K562 (cell line): Measurements from ENCODE around the gene POU4F1. TPM values are rescaled to one million over a fixed set of nuclear protein-coding genes. Genes with fewer than 3 reads are reported as not detected.

Experiments used
- ATAC-seq: fragments of 200-7000 bp; cut with Tn5 transposase; 3 replicates; pipeline ENCODE4 v1.9.1; 2020; ENCODE audit warnings: moderate library complexity
- BruUV-seq: library from RNA; stranded (reverse); fragments of 400-500 nt; replicated peaks from 2 replicates; lab custom pipeline; 2021; lab: Mats Ljungman, UMichigan
- CTCF ChIA-PET: fragments of 300-600 bp; formaldehyde crosslinking; extraction: SDS; loops from one replicate; lab custom pipeline; 2021; ENCODE audit warnings: low intra/inter-chr PET ratio; lab: Yijun Ruan, JAX
- POLR2A ChIA-PET: fragments of 300-600, 350-650 bp; sonication (Branson Sonifier 250); formaldehyde crosslinking; extraction: SDS; loops from one replicate; lab custom pipeline; 2021; ENCODE audit warnings: antibody characterized with exemption, inconsistent platforms; lab: Yijun Ruan, JAX
- DNase-seq, 4 experiments: peaks; one replicate each; pipeline versions ENCODE4 v3.0.0 to v3.0.0-alpha.2; 2011 to 2018; ENCODE audit warnings: low spot score in 3 of 4, mixed read lengths in 3 of 4; ENCODE audit errors: extremely low read depth in 1 of 4
- FAIRE-seq: peaks from 2 replicates; lab custom pipeline; 2011; peaks lifted over from hg19 to GRCh38; lab: Jason Lieb, UNC
- H2AFZ ChIP-seq: 2 replicates; pipeline ENCODE4 v1.6.0; 2011; ENCODE audit warnings: low read depth, low read length, control low read depth, inconsistent platforms
- H3K27ac ChIP-seq: fragments of 200-600 bp; 3 replicates; pipeline ENCODE4 v1.8.0; 2011; ENCODE audit warnings: low read depth, mild to moderate bottlenecking, control low read depth, inconsistent platforms, low read length, moderate library complexity, mixed read lengths; ENCODE audit errors: extremely low read depth
- H3K27me3 ChIP-seq, 2 experiments: fragments of 300-600 bp in 1 of 2; 2 replicates in 1 of 2; 3 replicates in 1 of 2; pipeline versions ENCODE4 v1.6.0 to v1.8.0; 2011; ENCODE audit warnings: inconsistent platforms in 2 of 2, low read length in 2 of 2, mild to moderate bottlenecking in 1 of 2, mixed read lengths in 1 of 2, moderate library complexity in 1 of 2; ENCODE audit not compliant: control insufficient read depth in 2 of 2, insufficient read depth in 2 of 2
- H3K36me3 ChIP-seq: fragments of 300-600 bp; 3 replicates; pipeline ENCODE4 v1.8.0; 2011; ENCODE audit warnings: mild to moderate bottlenecking, low read length, inconsistent platforms; ENCODE audit not compliant: control insufficient read depth, insufficient read depth
- H3K4me1 ChIP-seq, 2 experiments: fragments of 200-600 bp in 1 of 2; replicated peaks in 1 of 2; 2 replicates in 1 of 2; 3 replicates in 1 of 2; pipeline versions ENCODE4 v1.5.1 to v1.8.0; 2011; ENCODE audit warnings: inconsistent platforms in 2 of 2, low read length in 2 of 2, mild to moderate bottlenecking in 1 of 2, mixed read lengths in 1 of 2, moderate library complexity in 1 of 2; ENCODE audit not compliant: control insufficient read depth in 2 of 2, insufficient read depth in 2 of 2
- H3K4me2 ChIP-seq: 2 replicates; pipeline ENCODE4 v1.6.1; 2011; ENCODE audit warnings: low read length, control low read depth, inconsistent platforms, mixed read lengths; ENCODE audit not compliant: insufficient read depth
- H3K4me3 ChIP-seq: fragments of 200-600 bp; sonication (generic), shearing (Covaris generic); 2 replicates; pipeline ENCODE4 v1.5.1; 2016; ENCODE audit warnings: control low read depth, inconsistent platforms
- H3K79me2 ChIP-seq: fragments of 200-600 bp; 3 replicates; pipeline ENCODE4 v1.8.0; 2011; ENCODE audit warnings: low read length, inconsistent platforms; ENCODE audit not compliant: control insufficient read depth, insufficient read depth
- H3K9ac ChIP-seq, 2 experiments: 2 replicates each; pipeline versions ENCODE4 v1.6.0 to v1.6.1; 2011; ENCODE audit warnings: low read depth in 2 of 2, low read length in 2 of 2, control low read depth in 1 of 2, inconsistent platforms in 1 of 2, mild to moderate bottlenecking in 1 of 2, mixed read lengths in 1 of 2; ENCODE audit not compliant: insufficient read depth in 1 of 2
- H3K9me1 ChIP-seq: one replicate; pipeline ENCODE4 v1.6.0; 2011; ENCODE audit warnings: inconsistent platforms, mild to moderate bottlenecking, low read length, moderate library complexity; ENCODE audit not compliant: control insufficient read depth, insufficient read depth
- H3K9me3 ChIP-seq: replicated peaks from 2 replicates; pipeline ENCODE4 v1.5.1; 2011; ENCODE audit warnings: low read depth, low read length, inconsistent platforms; ENCODE audit not compliant: control insufficient read depth, insufficient read depth
- H4K20me1 ChIP-seq: replicated peaks from 2 replicates; pipeline ENCODE4 v1.6.1; 2011; ENCODE audit warnings: low read length, inconsistent platforms, mixed read lengths; ENCODE audit not compliant: control insufficient read depth, insufficient read depth
- DNMT1 ChIP-seq: fragments of 450-650 bp; IDR thresholded peaks from 2 replicates; pipeline ENCODE4 v1.6.1; 2016; ENCODE audit warnings: antibody characterized with exemption, mild to moderate bottlenecking
- SAFB ChIP-seq: fragments of 200-400 bp; formaldehyde crosslinking; IDR thresholded peaks from 2 replicates; pipeline ENCODE4 v1.6.1; 2017; ENCODE audit warnings: low read depth, low read length, borderline replicate concordance
- ZNF263 ChIP-seq: sonication (generic); formaldehyde crosslinking; IDR thresholded peaks from 2 replicates; pipeline ENCODE4 v1.8.0; 2022; ENCODE audit warnings: mild to moderate bottlenecking, missing genetic modification reagents, borderline replicate concordance
- WGBS: fragments of 100-300 bp; shearing (Covaris generic); methylation state at CpG from one replicate; pipeline ENCODE4 v1.1.6; 2016; ENCODE audit warnings: low coverage, mixed read lengths; ENCODE audit not compliant: insufficient coverage; ENCODE audit errors: missing lambda C conversion rate; 5-methylcytosine and 5-hydroxymethylcytosine counted together
- in situ Hi-C: fragments of 300-500 bp; cut with MboI; formaldehyde crosslinking; loops from 4 replicates; pipeline ENCODE4 v1.15.0; 2018; ENCODE audit warnings: inconsistent platforms, mixed read lengths
- intact Hi-C: fragments of 100-400 bp; cut with micrococcal nuclease; formaldehyde crosslinking; loops from 2 replicates; pipeline ENCODE4 v1.14.2; 2022
- polyA plus RNA-seq, 8 experiments: library from polyadenylated mRNA; depleted of rRNA in 4 of 8; stranded (reverse) in 5 of 8; unstranded in 3 of 8; fragments of >200 nt; fragmentation: Nextera tagmentation in 2 of 8; fragmentation: Illumina TruSeq in 1 of 8; extraction: Ambion mirVana in 2 of 8; extraction: Trizol in 1 of 8; gene quantifications; 2 replicates each; pipeline versions ENCODE4 v1.2.1 to v1.2.3, GENCODE V29; 2011 to 2014; ENCODE audit warnings: inconsistent platforms in 1 of 8, missing spikeins in 1 of 8
- total RNA-seq, 7 experiments: library from RNA; depleted of rRNA in 6 of 7; stranded (reverse); fragments of >200 nt in 6 of 7; fragmentation: Illumina TruSeq in 2 of 7; extraction: Trizol in 2 of 7; gene quantifications; 2 replicates each; pipeline versions ENCODE4 v1.2.1 to v1.2.3, GENCODE V29; 2011 to 2021; ENCODE audit warnings: low replicate concordance in 1 of 7
- TF ChIP-seq, protein P1 (sequence below): sonication (generic); formaldehyde crosslinking; IDR thresholded peaks from 2 replicates; pipeline ENCODE4 v1.8.1; 2023; ENCODE audit warnings: mild to moderate bottlenecking, missing genetic modification reagents, moderate library complexity

The POU4F1 gene
- total and polyA plus RNA-seq, 9 of the 15 experiments (the other 6 are each of a cell fraction or from before 2014, with no cell fraction given) = 0.61 to 2.8 (median 1.5) TPM

DNA sequence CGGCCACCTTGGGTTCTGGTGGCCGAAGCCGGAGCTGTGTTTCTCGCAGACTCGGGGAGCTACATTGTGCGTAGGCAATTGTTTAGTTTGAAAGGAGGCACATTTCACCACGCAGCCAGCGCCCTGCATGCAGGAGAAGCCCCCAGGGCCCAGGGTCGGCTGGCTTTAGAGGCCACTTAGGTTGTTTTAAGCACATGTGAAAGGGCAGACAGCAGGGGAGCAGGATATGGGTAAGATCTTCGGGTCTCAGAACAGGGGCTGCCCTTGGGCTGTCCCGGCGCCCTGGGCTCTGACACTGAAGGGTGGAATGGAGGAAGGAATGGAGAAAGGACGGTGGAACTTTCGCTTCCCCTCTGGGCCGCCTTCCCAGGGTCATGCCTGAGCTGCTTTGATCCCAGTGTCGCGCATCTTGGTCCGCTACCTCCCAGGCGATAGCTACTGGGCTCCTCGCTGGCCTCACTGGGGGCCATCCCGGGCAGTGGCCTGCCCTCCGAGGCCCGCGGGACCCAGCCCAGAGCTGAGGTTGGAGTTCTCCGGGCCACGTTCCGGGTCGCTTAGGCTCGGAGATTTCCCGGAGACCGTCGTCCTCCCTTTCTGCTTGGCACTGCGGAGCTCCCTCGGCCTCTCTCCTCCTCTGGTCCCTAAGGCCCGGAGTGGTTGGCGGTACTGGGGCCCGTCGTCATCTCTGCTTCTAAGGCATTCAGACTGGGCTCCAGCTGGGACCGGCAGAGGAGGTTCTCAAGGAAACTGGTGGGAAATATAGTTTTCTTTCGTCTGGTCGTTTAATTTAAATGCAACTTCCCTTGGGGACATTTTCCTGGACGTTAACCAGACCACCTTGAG is 4.3 kb upstream of the POU4F1 start:
- H3K9me3 ChIP-seq = no peaks in the 10 kb centered on the region
- no peaks in the 10 kb centered on the region for H4K20me1 ChIP-seq
- no peak overlapping the region for H3K9ac ChIP-seq
- H3K27me3 ChIP-seq = no peaks in the 10 kb centered on the region
- ATAC-seq = no peak
- WGBS = 35% methylated on average over 9 of the region's 42 CpGs
- in situ Hi-C loops (no loop called here), intact Hi-C loops (no loop called here)
- H3K79me2 ChIP-seq = no peaks in the 10 kb centered on the region
- DNase-seq = no peak
- H3K4me1 ChIP-seq = peaks cover 7 to 14% of the 10 kb centered on the region in 2 experiments; a peak in 3 of 5 replicates
- TF ChIP-seq, protein P1, sequence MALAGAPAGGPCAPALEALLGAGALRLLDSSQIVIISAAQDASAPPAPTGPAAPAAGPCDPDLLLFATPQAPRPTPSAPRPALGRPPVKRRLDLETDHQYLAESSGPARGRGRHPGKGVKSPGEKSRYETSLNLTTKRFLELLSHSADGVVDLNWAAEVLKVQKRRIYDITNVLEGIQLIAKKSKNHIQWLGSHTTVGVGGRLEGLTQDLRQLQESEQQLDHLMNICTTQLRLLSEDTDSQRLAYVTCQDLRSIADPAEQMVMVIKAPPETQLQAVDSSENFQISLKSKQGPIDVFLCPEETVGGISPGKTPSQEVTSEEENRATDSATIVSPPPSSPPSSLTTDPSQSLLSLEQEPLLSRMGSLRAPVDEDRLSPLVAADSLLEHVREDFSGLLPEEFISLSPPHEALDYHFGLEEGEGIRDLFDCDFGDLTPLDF = no peak
- no peak for TF ChIP-seq ZNF263
- no peak for TF ChIP-seq DNMT1
- TF ChIP-seq SAFB = no peak
- no peak overlapping the region for H3K27ac ChIP-seq
- no peak overlapping the region for H3K4me3 ChIP-seq
- BruUV-seq = no TSS peak
- CTCF ChIA-PET = no interaction called here
- no peak overlapping the region for H2AFZ ChIP-seq
- FAIRE-seq = no peak
- no peak overlapping the region for H3K4me2 ChIP-seq
- H3K36me3 ChIP-seq = no peaks in the 10 kb centered on the region
- H3K9me1 ChIP-seq = no peaks in the 10 kb centered on the region
- POLR2A ChIA-PET = interaction anchor here (0.7 to 1.0 kb wide), 3 partner anchors 13 to 1355 kb away, joined by 3 read pairs; no protein-coding TSS in a partner anchor
